HG03460 (cell line): ENCODE measurements around the gene NUF2.

Source experiments
- ATAC-seq: cut with Tn5 transposase; IDR thresholded peaks from one replicate; pipeline ENCODE4 v1.9.1; 2021; ENCODE audit not compliant: unreplicated experiment

Gene NUF2

DNA sequence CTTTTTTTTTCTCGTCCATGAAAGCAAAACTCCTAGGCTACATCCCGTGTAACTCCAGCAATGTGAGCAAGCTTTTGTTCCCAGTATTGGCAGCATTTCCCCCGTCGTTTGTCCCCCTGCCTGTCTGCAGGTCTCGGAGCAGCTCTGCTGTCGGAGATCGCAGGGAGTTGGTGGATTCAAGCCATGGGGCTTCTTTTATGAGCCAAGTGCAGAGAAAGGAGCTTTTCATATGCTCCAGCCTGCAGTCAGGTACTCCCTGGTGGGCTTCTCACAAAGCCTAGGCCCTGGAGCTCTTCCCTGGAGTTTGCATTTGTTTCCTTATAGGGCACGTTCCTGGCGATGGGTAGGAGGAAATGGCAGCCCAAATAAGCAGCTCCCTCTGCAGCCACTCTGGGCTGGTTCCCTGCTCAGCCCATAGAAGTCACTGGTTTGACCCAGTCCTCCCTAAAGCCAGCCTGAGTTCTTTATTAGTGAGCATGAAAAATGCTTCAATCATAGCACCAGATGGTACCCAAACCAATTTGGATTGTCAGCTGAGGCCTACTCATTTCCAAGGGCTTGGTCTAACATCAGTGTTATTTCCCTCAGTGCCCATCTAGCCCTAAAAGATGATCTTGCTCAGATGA is 78.3 kb downstream of the NUF2 start:
- no peak for ATAC-seq

DNA sequence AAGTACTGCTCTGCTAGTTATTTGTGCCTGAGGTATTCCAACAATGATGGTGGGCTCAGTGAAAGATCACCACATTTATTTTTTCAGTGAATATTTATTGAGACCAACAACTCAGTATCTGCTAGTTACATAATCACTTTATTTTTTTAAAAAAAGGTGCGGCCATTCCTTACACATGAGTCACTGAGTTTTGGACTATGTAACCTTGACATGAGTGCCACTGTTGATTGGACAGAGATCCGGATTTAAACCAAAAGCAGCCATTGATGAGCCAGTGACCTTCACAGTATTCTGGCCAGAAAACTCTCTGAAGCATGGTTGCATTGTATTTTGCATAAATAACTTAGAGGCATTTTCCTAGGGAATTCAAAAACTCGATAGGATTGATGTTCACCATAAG is 79.5 kb downstream of the NUF2 start:
- ATAC-seq: no peak
